Tibial nerve (tissue), 4 donors: ENCODE measurements around the gene NBL1. TPM values are rescaled to one million over a fixed set of nuclear protein-coding genes. Genes with fewer than 3 reads are reported as not detected.
"Not testable (repeated sequence)": the region's sequence is repeated elsewhere in the genome, so short reads cannot be mapped to it uniquely, and the experiment has no call there.

Experiments used
- DNase-seq, 2 donors: peaks; one replicate each; pipeline ENCODE4 v3.0.0-alpha.2; 2019; ENCODE audit warnings: low spot score in 2 of 2
- H3K27ac ChIP-seq, 4 donors: fragments of 200-600 bp; sonication (generic) in 3 of 4; one replicate each; pipeline ENCODE4 v1.5.1; 2017 to 2019; ENCODE audit warnings: mild to moderate bottlenecking in 1 of 4
- H3K27me3 ChIP-seq, 2 donors: fragments of 200-600 bp; sonication (generic) in 1 of 2; one replicate each; pipeline versions ENCODE4 v1.5.1 to v1.6.0; 2017 to 2019
- H3K36me3 ChIP-seq, 3 donors: fragments of 200-600 bp; sonication (generic); one replicate each; pipeline ENCODE4 v1.5.1; 2018 to 2019
- H3K4me1 ChIP-seq, 4 donors: fragments of 200-600 bp; sonication (generic) in 3 of 4; one replicate each; pipeline ENCODE4 v1.5.1; 2017 to 2019
- H3K4me3 ChIP-seq, 4 donors: fragments of 200-600 bp; sonication (generic) in 3 of 4; one replicate each; pipeline ENCODE4 v1.5.1; 2017 to 2019; ENCODE audit warnings: mild to moderate bottlenecking in 1 of 4, moderate library complexity in 1 of 4
- H3K9me3 ChIP-seq, 4 donors: fragments of 200-600 bp; sonication (generic) in 3 of 4; one replicate each; pipeline ENCODE4 v1.5.1; 2017 to 2019
- CTCF ChIP-seq, 5 experiments: fragments of 200-600 bp in 3 of 5; fragments of 450-650 bp in 2 of 5; sonication (generic) in 3 of 5; IDR thresholded peaks; one replicate each; pipeline ENCODE4 v1.5.1; 2016 to 2019; ENCODE audit warnings: antibody characterized with exemption in 5 of 5, mild to moderate bottlenecking in 3 of 5, moderate library complexity in 2 of 5
- EP300 ChIP-seq, 2 donors: sonication (generic); formaldehyde crosslinking; IDR thresholded peaks; one replicate each; pipeline ENCODE4 v1.6.1; 2017; ENCODE audit warnings: antibody characterized with exemption in 2 of 2, mild to moderate bottlenecking in 1 of 2
- POLR2A ChIP-seq, 2 donors: fragments of 450-650 bp; IDR thresholded peaks; one replicate each; pipeline ENCODE4 v1.6.1; 2017; ENCODE audit warnings: antibody characterized with exemption in 2 of 2, mild to moderate bottlenecking in 2 of 2, moderate library complexity in 2 of 2
- WGBS, 2 donors: methylation state at CpG; one replicate each; pipeline ENCODE4 v1.1.5; 2018; 5-methylcytosine and 5-hydroxymethylcytosine counted together
- total RNA-seq, 4 donors: library from RNA; depleted of rRNA; stranded (reverse); fragments of >200 nt; gene quantifications; one replicate each; pipeline ENCODE4 v1.1.0, GENCODE V29; 2016

The NBL1 gene
- total RNA-seq, 4 donors from 2014 or later: 71.9 to 157 (median 92.0) TPM

GRCh38 chr1:19629357-19629756 is 14.8 kb upstream of the NBL1 start:
- H3K36me3 ChIP-seq: peaks cover 0 to 48% (median 4%) of the 10 kb centered on the region in 3 donors
- H3K4me1 ChIP-seq: peaks cover 0 to 14% (median 0%) of the 10 kb centered on the region in 4 donors
- H3K27me3 ChIP-seq: no peaks in the 10 kb centered on the region
- H3K27ac ChIP-seq: no peak overlapping the region
- no peaks in the 10 kb centered on the region for H3K9me3 ChIP-seq
- 68 to 80% methylated on average over 4 of the region's 4 CpGs for WGBS, 2 donors
- H3K4me3 ChIP-seq: no peak overlapping the region
- no peak for DNase-seq
- TF ChIP-seq POLR2A (IDR thresholded peaks at IDR 0.05) (no peak), EP300 (IDR thresholded peaks at IDR 0.05) (no peak), CTCF (IDR thresholded peaks at IDR 0.05) (no peak)

- not testable (repeated sequence) for H3K9me3 ChIP-seq, DNase-seq, H3K4me3 ChIP-seq, H3K27me3 ChIP-seq, H3K27ac ChIP-seq
- 93 to 100% methylated on average over 1 of the region's 1 CpG for WGBS, 2 donors
- Histone ChIP-seq H3K4me1 (peaks cover 0 to 14% (median 0%) of the 10 kb centered on the region in 4 donors), H3K36me3 (peaks cover 0 to 40% (median 4%) of the 10 kb centered on the region in 3 donors)
Observed at GRCh38 chr1:19630192-19630591, 13.9 kb upstream of the NBL1 start.

- 81 to 85% methylated on average over 6 of the region's 6 CpGs for whole genome bisulfite sequencing, 2 donors
- H3K4me3 ChIP-seq: no peak overlapping the region
- H3K27me3 ChIP-seq: no peaks in the 10 kb centered on the region
- H3K4me1 ChIP-seq: peaks cover 0 to 11% (median 0%) of the 10 kb centered on the region in 4 donors
- H3K27ac ChIP-seq: no peak overlapping the region
- H3K36me3 ChIP-seq: peaks cover 0 to 33% (median 4%) of the 10 kb centered on the region in 3 donors
- no peaks in the 10 kb centered on the region for H3K9me3 ChIP-seq
- TF ChIP-seq EP300 (IDR thresholded peaks at IDR 0.05): no peak
- no peak for TF ChIP-seq POLR2A (IDR thresholded peaks at IDR 0.05)
- TF ChIP-seq CTCF (IDR thresholded peaks at IDR 0.05): no peak
- no peak for DNase-seq
Observed at GRCh38 chr1:19630720-19631395, 13.3 kb upstream of the NBL1 start.

- 90 to 93% methylated on average over 2 of the region's 2 CpGs for WGBS, 2 donors
- H3K27me3 ChIP-seq: no peaks in the 10 kb centered on the region
- no peak overlapping the region for H3K4me3 ChIP-seq
- TF ChIP-seq CTCF (IDR thresholded peaks at IDR 0.05) (no peak), EP300 (IDR thresholded peaks at IDR 0.05) (no peak), POLR2A (IDR thresholded peaks at IDR 0.05) (no peak)
- no peak overlapping the region for H3K27ac ChIP-seq
- H3K4me1 ChIP-seq: peaks cover 0 to 8% (median 0%) of the 10 kb centered on the region in 4 donors
- no peak for DNase-seq
- no peaks in the 10 kb centered on the region for H3K9me3 ChIP-seq
- H3K36me3 ChIP-seq: peaks cover 0 to 19% (median 0%) of the 10 kb centered on the region in 3 donors
Observed at GRCh38 chr1:19632211-19632610, 11.9 kb upstream of the NBL1 start.

GRCh38 chr1:19633106-19633505 is 11.0 kb upstream of the NBL1 start:
- WGBS, 2 donors: 49 to 63% methylated on average over 2 of the region's 2 CpGs
- Histone ChIP-seq H3K4me1 (peaks cover 0 to 8% (median 0%) of the 10 kb centered on the region in 4 donors), H3K4me3 (no peak overlapping the region), H3K9me3 (no peaks in the 10 kb centered on the region), H3K27me3 (no peaks in the 10 kb centered on the region), H3K27ac (no peak overlapping the region), H3K36me3 (peaks cover 0 to 10% (median 0%) of the 10 kb centered on the region in 3 donors)
- TF ChIP-seq POLR2A (IDR thresholded peaks at IDR 0.05) (no peak), EP300 (IDR thresholded peaks at IDR 0.05) (no peak), CTCF (IDR thresholded peaks at IDR 0.05) (no peak)
- no peak for DNase-seq

GRCh38 chr1:19635064-19635463 is 9.0 kb upstream of the NBL1 start:
- H3K4me3 ChIP-seq, H3K27ac ChIP-seq, H3K36me3 ChIP-seq, H3K4me1 ChIP-seq, H3K27me3 ChIP-seq, H3K9me3 ChIP-seq, DNase-seq: not testable (repeated sequence)
- 92 to 95% methylated on average over 9 of the region's 9 CpGs for WGBS, 2 donors
